HG02642 (cell line): ENCODE measurements around the gene TTC27.

ENCODE experiments used
- ATAC-seq: cut with Tn5 transposase; IDR thresholded peaks from one replicate; pipeline ENCODE4 v1.9.1; 2021; ENCODE audit warnings: mild to moderate bottlenecking; ENCODE audit not compliant: unreplicated experiment, poor library complexity

TTC27 gene

GRCh38 chr2:32798829-32799228 lies 171.0 kb downstream of the TTC27 start:
- ATAC-seq, result no peak

DNA sequence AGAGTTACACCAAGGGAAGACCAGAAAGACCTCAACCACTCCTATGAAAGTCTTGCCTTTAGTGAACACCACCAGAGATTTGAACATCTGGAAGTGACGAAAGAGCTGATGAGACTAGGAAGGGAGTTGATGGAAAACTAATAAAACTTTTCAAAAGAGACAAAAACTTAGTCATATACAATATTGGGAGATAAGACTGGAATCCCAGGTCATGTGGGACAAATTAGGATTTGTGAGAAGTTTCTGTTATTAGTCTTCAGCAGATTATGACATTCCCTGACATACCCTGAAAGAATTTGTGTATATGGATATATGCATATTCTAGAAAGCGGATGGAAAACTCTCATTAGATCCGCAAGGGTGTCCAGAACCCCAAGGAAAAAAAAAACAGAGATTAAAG lies 173.9 kb downstream of the TTC27 start:
- no peak for ATAC-seq

DNA sequence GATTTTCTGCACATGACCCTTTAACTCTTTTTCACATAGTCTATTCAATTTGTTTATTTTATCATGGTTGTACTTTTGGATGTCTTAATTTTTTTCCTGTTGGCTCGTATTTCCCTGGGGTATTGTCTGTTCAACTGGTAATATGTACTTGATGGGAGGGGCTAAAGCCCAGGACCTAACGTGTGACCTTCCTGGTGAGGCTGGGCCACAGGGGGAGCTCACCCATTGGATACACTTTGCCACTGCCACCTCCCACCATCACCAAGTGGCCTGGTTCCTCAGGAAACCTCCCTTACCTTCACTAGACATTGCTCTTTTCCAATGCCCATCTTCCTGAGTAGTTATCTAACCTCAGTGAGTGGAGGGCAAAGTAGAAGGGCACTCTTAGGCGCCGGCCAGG lies 175.0 kb downstream of the TTC27 start:
- no peak for ATAC-seq

DNA sequence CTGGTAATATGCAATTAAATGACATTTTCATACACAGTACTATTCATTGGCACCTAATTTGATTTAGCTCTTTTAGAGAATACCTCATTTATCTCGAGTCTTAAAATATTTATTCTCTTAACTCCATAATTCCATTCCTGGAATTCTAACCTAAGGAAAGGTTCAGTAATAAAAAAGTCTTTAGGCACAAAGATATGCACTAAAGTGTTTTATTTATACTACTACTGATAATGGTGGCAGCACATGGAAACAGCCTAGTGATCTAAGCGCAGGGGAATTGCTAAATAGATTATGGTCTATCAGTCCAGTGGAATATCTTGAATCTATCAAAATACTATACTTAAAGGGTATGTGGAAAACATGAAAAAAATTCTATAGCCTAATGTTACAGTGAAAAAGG lies 176.4 kb downstream of the TTC27 start:
- no peak for ATAC-seq

DNA sequence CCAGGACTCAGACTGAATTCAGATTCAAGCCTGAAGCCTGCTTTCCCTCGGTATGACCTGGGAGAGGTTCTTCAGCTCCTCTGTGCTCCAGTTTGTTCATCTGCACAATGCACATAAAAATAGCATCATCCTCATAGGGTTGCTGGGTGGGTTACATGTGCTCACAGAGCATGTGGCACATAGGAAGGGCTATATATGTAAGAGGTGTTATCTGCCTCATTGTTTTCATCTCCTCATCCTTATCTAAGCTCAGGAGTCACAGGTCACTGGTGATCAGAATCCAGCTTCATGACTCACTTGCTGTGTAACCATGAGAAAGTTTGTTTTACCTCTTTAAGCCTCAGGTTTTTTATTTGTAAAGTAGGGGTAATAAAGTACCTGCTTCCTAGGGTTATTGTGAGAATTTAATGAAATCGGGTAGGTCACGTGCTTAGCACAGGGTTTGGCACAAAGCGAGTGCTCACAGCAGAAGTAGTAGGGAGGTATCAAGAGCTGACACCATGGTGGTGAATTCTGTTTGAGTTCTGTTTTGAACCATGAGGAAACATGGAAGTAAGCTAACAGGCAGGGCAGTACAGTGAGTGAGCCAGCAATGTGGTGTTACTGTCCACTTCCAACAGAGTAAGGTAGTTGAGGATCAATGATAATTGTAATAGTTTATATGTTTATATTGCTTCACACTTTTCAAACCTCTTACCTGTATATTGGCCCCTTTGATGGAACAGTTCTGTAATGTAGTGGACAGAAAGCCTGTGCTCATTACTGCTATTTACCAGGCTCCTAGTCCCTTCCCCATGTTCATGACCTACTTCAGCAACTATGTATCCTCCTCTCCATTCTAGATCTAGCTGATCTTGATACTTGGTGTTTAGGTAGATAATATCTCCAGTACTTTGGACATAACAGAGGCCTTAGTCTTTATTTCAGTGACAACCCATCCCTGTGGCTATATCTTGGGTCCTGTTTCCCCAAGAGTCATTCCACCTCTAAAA lies 177.6 kb downstream of the TTC27 start:
- ATAC-seq, result no peak

DNA sequence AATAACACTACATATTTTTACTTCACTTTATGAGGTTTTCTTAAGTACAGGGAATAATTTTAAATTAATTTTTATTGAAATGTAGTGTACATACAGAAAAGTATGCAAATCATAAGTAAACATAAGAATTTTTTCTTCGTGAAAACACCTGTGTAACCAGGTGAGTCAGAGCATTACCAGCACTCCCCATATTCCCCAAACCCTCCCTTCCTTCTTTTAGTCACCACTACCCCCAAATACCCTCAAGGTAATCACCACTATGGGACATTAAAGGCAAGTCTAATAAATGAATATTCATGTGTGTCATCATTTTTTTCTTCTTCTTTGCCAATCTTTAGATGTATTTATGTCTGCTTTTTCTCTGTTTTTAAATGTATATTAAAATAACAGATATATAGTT lies 179.0 kb downstream of the TTC27 start:
- ATAC-seq, result no peak

DNA sequence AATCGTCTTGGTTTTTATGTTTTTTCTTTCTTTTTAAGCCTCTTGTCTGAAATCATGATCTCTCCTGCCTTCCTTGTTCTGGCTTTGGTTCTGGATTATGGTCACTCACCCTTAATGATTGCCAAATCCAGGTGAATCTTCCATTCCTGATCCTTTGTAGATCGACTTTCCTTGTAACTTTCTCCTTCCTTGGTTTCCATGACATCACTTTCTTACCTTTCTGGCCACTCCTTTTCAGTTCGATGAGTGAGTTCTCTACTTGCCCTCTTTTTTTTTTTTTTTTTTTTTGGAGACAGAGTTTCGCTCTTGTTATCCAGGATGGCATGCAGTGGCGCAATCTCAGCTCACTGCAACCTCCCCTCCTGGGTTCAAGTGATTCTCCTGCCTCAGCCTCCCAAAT lies 179.8 kb downstream of the TTC27 start:
- no peak for ATAC-seq

- no peak for ATAC-seq
Observed at GRCh38 chr2:32810909-32811495, 183.2 kb downstream of the TTC27 start.

DNA sequence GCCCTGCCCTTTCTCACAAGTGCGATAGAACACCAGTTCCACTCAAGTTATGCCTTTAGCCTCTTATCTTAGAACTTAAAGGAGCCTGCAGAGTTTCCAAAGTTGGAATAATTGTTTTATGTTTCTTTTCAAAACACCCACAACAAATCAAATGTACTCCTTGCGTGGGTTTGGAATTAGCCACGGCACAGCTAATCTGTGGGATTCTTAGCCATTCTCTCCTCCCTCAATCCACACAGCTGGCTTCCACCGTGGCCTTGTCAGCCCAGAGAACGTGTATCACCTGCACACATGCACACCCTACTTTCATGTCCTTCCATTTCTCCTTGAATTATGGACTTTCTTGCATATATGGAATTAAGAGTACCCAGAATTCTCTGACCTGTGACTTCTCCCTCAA lies 183.8 kb downstream of the TTC27 start:
- ATAC-seq, result no peak

DNA sequence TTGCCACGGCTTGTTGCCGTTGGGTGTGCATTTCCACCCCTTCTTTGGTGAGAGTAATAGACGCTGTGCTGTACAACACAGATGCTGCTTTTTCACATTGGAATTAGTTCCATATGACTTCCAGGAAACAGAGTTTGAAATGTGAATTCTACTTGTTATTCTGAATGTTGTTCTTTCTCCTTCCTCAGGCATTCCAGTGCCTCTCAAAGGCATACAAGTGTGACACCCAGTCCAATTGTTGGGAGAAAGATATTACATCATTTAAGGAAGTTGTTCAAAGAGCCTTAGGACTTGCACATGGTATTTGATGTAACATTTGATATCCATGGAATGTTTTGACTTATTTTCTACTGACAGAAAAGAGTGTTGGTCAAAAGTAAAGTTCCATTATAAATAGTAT lies 184.5 kb downstream of the TTC27 start:
- ATAC-seq, result no peak

GRCh38 chr2:32820088-32820487 lies 192.2 kb downstream of the TTC27 start:
- ATAC-seq, result no peak

DNA sequence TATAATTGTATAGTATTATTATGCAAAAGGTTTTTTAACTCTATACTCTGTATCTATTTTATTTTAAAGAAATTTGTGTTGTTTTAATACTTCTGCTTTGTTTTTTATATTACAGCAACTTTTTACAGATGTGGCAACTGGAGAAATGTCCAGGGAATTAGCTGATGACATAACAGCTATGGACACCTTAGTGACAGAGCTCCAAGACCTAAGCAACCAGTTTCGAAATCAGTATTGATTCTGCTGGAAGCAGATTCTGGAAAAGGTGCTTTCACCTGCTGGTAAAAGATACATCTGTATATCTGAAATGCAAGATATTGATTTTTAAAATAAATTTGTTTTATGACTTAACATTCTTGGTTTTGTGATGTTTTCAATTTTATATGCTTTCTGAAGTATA lies 192.9 kb downstream of the TTC27 start:
- ATAC-seq, result no peak

- no peak for ATAC-seq
Observed at GRCh38 chr2:32824070-32824809, 196.4 kb downstream of the TTC27 start.

GRCh38 chr2:32825291-32825712 lies 197.5 kb downstream of the TTC27 start:
- ATAC-seq, result no peak

DNA sequence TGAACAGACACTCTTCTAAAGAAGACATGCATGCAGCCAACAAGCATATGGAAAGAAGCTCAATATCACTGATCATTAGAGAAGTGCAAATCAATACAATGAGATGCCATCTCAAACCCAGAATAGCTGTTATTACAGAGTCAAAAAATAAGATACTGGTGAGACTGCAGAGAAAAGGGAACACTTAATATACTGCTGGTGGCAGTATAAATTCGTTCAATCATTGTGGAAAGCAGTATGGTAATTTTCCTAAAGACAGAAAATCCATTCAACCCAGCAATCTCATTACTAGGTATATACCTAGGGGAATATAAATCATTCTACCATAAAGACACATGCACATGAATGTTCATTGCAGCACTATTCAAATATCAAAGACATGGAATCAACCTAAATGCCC lies 202.3 kb downstream of the TTC27 start:
- ATAC-seq, result no peak

- ATAC-seq, result no peak
Observed at GRCh38 chr2:32832821-32833220, 205.0 kb downstream of the TTC27 start.

DNA sequence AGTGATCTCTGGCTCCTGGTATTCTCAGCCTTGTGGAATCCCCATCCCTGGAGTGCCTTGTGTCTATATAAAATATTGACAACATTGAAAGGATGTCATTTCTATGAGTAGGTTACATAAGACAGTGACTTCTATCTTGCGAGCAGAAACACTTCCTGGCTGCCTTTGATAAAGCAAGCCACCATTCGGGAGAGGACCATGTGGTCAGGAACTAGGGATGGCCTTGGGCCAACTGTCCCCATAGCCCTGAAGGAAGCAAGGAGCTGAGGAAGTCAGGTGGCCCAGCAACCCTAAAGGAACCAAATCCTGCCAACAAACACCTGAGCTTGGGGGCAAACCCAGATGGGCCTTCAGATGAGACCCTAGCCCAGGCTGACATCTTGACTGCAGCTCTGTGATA lies 205.9 kb downstream of the TTC27 start:
- ATAC-seq, result no peak

GRCh38 chr2:32835148-32835547 lies 207.3 kb downstream of the TTC27 start:
- no peak for ATAC-seq

- no peak for ATAC-seq
Observed at GRCh38 chr2:32836933-32837332, 209.1 kb downstream of the TTC27 start.

GRCh38 chr2:32838418-32838817 lies 210.6 kb downstream of the TTC27 start:
- peak; percentile 67 for ATAC-seq

GRCh38 chr2:32838949-32839348 lies 211.1 kb downstream of the TTC27 start:
- ATAC-seq, result no peak
